ENCODE measurements around the gene COPS8.

DNA sequence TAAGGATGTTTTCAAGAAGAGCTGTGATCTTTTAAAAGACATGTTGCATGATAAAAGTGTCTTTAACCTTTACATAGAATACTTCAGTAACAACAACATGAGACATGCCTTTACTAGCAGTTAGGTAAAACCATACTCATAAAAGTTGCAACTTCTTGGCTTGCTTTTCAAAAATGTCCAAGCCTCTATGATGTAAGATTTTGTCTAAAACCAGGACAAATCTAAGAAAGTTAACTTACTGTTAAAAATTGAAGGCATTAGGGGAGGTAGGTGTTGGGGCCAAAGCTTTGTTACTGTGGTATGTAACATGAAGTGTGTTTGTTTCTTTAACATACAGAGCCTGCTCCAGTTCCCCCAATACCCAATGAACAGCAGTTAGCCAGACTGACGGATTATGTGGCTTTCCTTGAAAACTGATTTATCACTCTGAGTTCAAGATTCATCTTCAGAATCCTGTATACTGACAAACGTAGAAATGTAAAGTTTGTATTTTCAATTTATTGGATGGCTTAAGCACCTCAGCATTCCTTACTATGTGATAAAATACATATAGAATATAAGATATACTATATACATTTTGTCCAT is 11.7 kb downstream of the COPS8 start:
- TF ChIP-seq, protein P1, sequence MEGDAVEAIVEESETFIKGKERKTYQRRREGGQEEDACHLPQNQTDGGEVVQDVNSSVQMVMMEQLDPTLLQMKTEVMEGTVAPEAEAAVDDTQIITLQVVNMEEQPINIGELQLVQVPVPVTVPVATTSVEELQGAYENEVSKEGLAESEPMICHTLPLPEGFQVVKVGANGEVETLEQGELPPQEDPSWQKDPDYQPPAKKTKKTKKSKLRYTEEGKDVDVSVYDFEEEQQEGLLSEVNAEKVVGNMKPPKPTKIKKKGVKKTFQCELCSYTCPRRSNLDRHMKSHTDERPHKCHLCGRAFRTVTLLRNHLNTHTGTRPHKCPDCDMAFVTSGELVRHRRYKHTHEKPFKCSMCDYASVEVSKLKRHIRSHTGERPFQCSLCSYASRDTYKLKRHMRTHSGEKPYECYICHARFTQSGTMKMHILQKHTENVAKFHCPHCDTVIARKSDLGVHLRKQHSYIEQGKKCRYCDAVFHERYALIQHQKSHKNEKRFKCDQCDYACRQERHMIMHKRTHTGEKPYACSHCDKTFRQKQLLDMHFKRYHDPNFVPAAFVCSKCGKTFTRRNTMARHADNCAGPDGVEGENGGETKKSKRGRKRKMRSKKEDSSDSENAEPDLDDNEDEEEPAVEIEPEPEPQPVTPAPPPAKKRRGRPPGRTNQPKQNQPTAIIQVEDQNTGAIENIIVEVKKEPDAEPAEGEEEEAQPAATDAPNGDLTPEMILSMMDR (IDR thresholded peaks at IDR 0.05; ENCODE audit: low read length), result no peak
- no peak for TF ChIP-seq EZH2 (IDR thresholded peaks at IDR 0.05; ENCODE audit: borderline replicate concordance, low read length)
